ENCODE results near the gene NACAD.

DNA sequence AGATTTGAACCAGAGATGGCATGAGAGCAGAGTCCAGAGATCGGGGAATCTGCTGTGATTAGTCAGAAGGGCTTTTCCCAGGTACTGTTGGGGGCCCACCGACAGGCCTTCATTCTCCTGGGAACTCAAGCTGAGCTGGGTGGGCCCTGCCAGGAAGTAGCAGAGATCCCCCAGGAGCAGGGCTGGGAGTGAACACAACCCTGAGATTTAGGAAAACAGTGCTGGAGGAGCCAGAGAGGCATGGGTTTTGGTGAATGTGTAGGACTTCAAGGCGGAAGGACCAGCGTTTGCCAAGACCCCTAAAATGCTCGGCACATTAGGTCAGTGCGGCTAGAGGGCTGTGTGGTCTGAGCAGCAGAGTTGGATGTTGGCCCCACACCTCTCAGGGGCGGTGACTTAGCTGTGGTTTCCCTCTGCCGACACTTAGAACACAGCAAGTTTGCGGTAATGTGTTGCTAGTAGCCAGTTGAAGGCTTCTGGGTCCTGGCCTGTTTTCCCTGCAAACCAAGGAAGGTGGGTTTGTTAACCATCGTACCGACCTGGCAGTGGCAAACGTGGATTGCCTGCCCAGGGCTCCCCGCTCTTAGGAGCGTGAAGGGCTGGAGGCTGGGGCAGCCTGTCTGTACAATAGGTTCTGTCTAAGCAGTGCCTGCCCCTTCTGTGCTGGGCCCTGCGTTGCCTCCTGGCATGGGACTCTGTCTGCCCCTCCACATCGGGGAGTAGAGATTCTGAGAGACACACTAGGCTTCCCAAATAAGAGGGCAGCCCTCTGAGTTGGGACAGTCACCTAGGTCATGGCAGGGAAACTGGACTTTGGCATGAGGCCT is 14.0 kb downstream of the NACAD start:
- TF ChIP-seq POLR2A (IDR thresholded peaks at IDR 0.05): no peak
- TF ChIP-seq, protein P1, sequence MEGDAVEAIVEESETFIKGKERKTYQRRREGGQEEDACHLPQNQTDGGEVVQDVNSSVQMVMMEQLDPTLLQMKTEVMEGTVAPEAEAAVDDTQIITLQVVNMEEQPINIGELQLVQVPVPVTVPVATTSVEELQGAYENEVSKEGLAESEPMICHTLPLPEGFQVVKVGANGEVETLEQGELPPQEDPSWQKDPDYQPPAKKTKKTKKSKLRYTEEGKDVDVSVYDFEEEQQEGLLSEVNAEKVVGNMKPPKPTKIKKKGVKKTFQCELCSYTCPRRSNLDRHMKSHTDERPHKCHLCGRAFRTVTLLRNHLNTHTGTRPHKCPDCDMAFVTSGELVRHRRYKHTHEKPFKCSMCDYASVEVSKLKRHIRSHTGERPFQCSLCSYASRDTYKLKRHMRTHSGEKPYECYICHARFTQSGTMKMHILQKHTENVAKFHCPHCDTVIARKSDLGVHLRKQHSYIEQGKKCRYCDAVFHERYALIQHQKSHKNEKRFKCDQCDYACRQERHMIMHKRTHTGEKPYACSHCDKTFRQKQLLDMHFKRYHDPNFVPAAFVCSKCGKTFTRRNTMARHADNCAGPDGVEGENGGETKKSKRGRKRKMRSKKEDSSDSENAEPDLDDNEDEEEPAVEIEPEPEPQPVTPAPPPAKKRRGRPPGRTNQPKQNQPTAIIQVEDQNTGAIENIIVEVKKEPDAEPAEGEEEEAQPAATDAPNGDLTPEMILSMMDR (IDR thresholded peaks at IDR 0.05): no peak
